IMR-90 (cell line): ENCODE data around the gene CSH2. TPM values are rescaled to one million over a fixed set of nuclear protein-coding genes. Genes with fewer than 3 reads are reported as not detected.
"Not testable (repeated sequence)": the region's sequence is repeated elsewhere in the genome, so short reads cannot be mapped to it uniquely, and the experiment has no call there.

ENCODE experiments used
- ATAC-seq: fragments of 200-7000 bp; cut with Tn5 transposase; 2 replicates; pipeline ENCODE4 v1.9.1; 2020; ENCODE audit warnings: low read depth, mild to moderate bottlenecking, moderate library complexity
- BruUV-seq: library from RNA; stranded (reverse); fragments of 400-500 nt; replicated peaks from 2 replicates; lab custom pipeline; 2021; lab: Mats Ljungman, UMichigan
- CTCF ChIA-PET: fragments of 300-600 bp; formaldehyde crosslinking; extraction: SDS; loops from one replicate; lab custom pipeline; 2021; ENCODE audit warnings: antibody characterized with exemption; lab: Yijun Ruan, JAX
- POLR2A ChIA-PET: fragments of 300-600 bp; sonication (Branson Sonifier 250); formaldehyde crosslinking; loops from one replicate; lab custom pipeline; 2022; ENCODE audit warnings: antibody characterized with exemption; ENCODE audit not compliant: unreplicated experiment; lab: Charles Lee
- DNase-seq: peaks from one replicate; pipeline ENCODE4 v3.0.0; 2013
- H2AFZ ChIP-seq: replicated peaks from 2 replicates; pipeline ENCODE3; 2013; ENCODE audit warnings: low read length, mild to moderate bottlenecking; ENCODE audit not compliant: poor library complexity
- H2AK5ac ChIP-seq: 2 replicates; pipeline ENCODE4 v1.6.1; 2013; ENCODE audit warnings: low read depth, low read length, inconsistent platforms
- H2AK9ac ChIP-seq: replicated peaks from 2 replicates; pipeline ENCODE3; 2013; ENCODE audit warnings: mild to moderate bottlenecking, low read depth, low read length, moderate library complexity; ENCODE audit not compliant: poor library complexity
- H2BK120ac ChIP-seq: 2 replicates; pipeline ENCODE4 v1.6.1; 2013; ENCODE audit warnings: low read depth, low read length, inconsistent platforms
- H2BK15ac ChIP-seq: 3 replicates; pipeline ENCODE4 v1.6.1; 2013; ENCODE audit warnings: low read depth, low read length, inconsistent platforms
- H2BK20ac ChIP-seq: 2 replicates; pipeline ENCODE4 v1.6.1; 2013; ENCODE audit warnings: low read depth, mild to moderate bottlenecking, inconsistent platforms, low read length, moderate library complexity
- H2BK5ac ChIP-seq: 2 replicates; pipeline ENCODE4 v1.6.1; 2013; ENCODE audit warnings: mild to moderate bottlenecking, low read depth, low read length, inconsistent platforms; ENCODE audit not compliant: poor library complexity, severe bottlenecking
- H3K14ac ChIP-seq: replicated peaks from 2 replicates; pipeline ENCODE4 v1.6.1; 2013; ENCODE audit warnings: low read depth, low read length, inconsistent platforms
- H3K18ac ChIP-seq: 2 replicates; pipeline ENCODE4 v1.6.1; 2013; ENCODE audit warnings: low read depth, low read length, control low read depth
- H3K23ac ChIP-seq: 2 replicates; pipeline ENCODE4 v1.6.1; 2013; ENCODE audit warnings: low read depth, low read length, inconsistent platforms
- H3K27ac ChIP-seq: 2 replicates; pipeline ENCODE4 v1.5.1; 2013; ENCODE audit warnings: mild to moderate bottlenecking, control low read depth, low read length; ENCODE audit not compliant: insufficient read depth
- H3K27me3 ChIP-seq: 2 replicates; pipeline ENCODE4 v1.6.1; 2013; ENCODE audit warnings: low read length; ENCODE audit not compliant: control insufficient read depth, insufficient read depth
- H3K36me3 ChIP-seq: 2 replicates; pipeline ENCODE4 v1.6.1; 2013; ENCODE audit warnings: low read length, mixed read lengths; ENCODE audit not compliant: control insufficient read depth, insufficient read depth
- H3K4ac ChIP-seq: 2 replicates; pipeline ENCODE4 v1.6.1; 2013; ENCODE audit warnings: low read depth, low read length, inconsistent platforms
- H3K4me1 ChIP-seq: 2 replicates; pipeline ENCODE4 v1.6.1; 2013; ENCODE audit warnings: low read length, mixed read lengths; ENCODE audit not compliant: control insufficient read depth, insufficient read depth
- H3K4me2 ChIP-seq: 2 replicates; pipeline ENCODE4 v1.6.1; 2013; ENCODE audit warnings: low read depth, mild to moderate bottlenecking, control low read depth, low read length, moderate library complexity
- H3K4me3 ChIP-seq: 2 replicates; pipeline ENCODE4 v1.5.1; 2013; ENCODE audit warnings: low read depth, mild to moderate bottlenecking, control low read depth, low read length, moderate library complexity; ENCODE audit not compliant: insufficient read depth
- H3K56ac ChIP-seq: 2 replicates; pipeline ENCODE4 v1.6.1; 2013; ENCODE audit warnings: low read length, inconsistent platforms; ENCODE audit not compliant: insufficient read depth; ENCODE audit errors: extremely low read depth
- H3K79me1 ChIP-seq, 2 experiments: 2 replicates each; pipeline ENCODE4 v1.6.1; 2013; ENCODE audit warnings: low read length in 2 of 2, inconsistent platforms in 1 of 2, low read depth in 1 of 2
- H3K9ac ChIP-seq: 2 replicates; pipeline ENCODE4 v1.6.1; 2013; ENCODE audit warnings: low read depth, low read length, control low read depth
- H3K9me1 ChIP-seq: 2 replicates; pipeline ENCODE4 v1.6.1; 2013; ENCODE audit warnings: low read length, inconsistent platforms; ENCODE audit not compliant: insufficient read depth
- H3K9me3 ChIP-seq: 2 replicates; pipeline ENCODE4 v1.6.1; 2013; ENCODE audit warnings: low read length; ENCODE audit not compliant: control insufficient read depth, insufficient read depth
- H4K20me1 ChIP-seq: 2 replicates; pipeline ENCODE4 v1.6.1; 2013; ENCODE audit warnings: low read length, inconsistent platforms; ENCODE audit not compliant: insufficient read depth
- H4K5ac ChIP-seq: 2 replicates; pipeline ENCODE4 v1.6.1; 2013; ENCODE audit warnings: mild to moderate bottlenecking, low read depth, low read length, control low read depth
- H4K8ac ChIP-seq, 2 experiments: 2 replicates each; pipeline ENCODE4 v1.6.1; 2013; ENCODE audit warnings: low read depth in 2 of 2, low read length in 2 of 2, control low read depth in 1 of 2, inconsistent platforms in 1 of 2
- H4K91ac ChIP-seq: 2 replicates; pipeline ENCODE4 v1.6.1; 2013; ENCODE audit warnings: low read depth, low read length, inconsistent platforms; ENCODE audit not compliant: insufficient read depth
- WGBS, 2 experiments: methylation state at CpG; one replicate each; pipeline versions ENCODE4 v1.1.5 to v1.1.7; 2013; ENCODE audit warnings: missing lambda C conversion rate in 2 of 2; ENCODE audit not compliant: insufficient read length in 1 of 2; ENCODE audit errors: extremely low coverage in 2 of 2; 5-methylcytosine and 5-hydroxymethylcytosine counted together
- dilution Hi-C: fragments of 300-500 bp; cut with HindIII; formaldehyde crosslinking; loops from one replicate; pipeline ENCODE4 v1.14.3; 2018; ENCODE audit warnings: low sequenced_read_pairs; ENCODE audit not compliant: unreplicated experiment
- in situ Hi-C: fragments of 300-500 bp; cut with MboI; formaldehyde crosslinking; loops from 3 replicates; pipeline ENCODE4 v1.14.3; 2019; ENCODE audit warnings: low sequenced_read_pairs, inconsistent platforms, mixed read lengths
- intact Hi-C: fragments of 100-400 bp; cut with micrococcal nuclease; formaldehyde crosslinking; loops from 2 replicates; pipeline ENCODE4 v1.10.0; 2022
- polyA plus RNA-seq, 3 experiments: library from polyadenylated mRNA; depleted of rRNA; stranded (reverse); fragments of >200 nt; gene quantifications; 2 replicates each; pipeline ENCODE4 v1.2.3, GENCODE V29; 2012; ENCODE audit warnings: low replicate concordance in 1 of 3
- total RNA-seq: library from RNA; depleted of rRNA; stranded (reverse); fragments of >200 nt; gene quantifications from 2 replicates; pipeline ENCODE4 v1.2.3, GENCODE V29; 2012

Gene CSH2
- total and polyA plus RNA-seq, 2 of the 4 experiments (the other 2 are of a cell fraction) = not detected

- dilution Hi-C loops, H3K4me1 ChIP-seq, H3K23ac ChIP-seq, H4K20me1 ChIP-seq, H3K36me3 ChIP-seq, POLR2A ChIA-PET, H3K14ac ChIP-seq, BruUV-seq, H4K8ac ChIP-seq, H3K27ac ChIP-seq, H2BK5ac ChIP-seq, in situ Hi-C loops, H3K79me1 ChIP-seq, H3K9ac ChIP-seq, intact Hi-C loops, H3K4me3 ChIP-seq, H2BK20ac ChIP-seq, H2BK15ac ChIP-seq, H3K4ac ChIP-seq, H4K5ac ChIP-seq, H3K4me2 ChIP-seq, H3K56ac ChIP-seq, H3K18ac ChIP-seq, H2AK5ac ChIP-seq, H2AK9ac ChIP-seq, H2AFZ ChIP-seq, H4K91ac ChIP-seq, H3K9me1 ChIP-seq, H2BK120ac ChIP-seq, H3K9me3 ChIP-seq: not testable (repeated sequence)
- CTCF ChIA-PET = interaction anchor here (0.8 kb wide), 1 partner anchor 20 kb away, joined by 3 read pairs; no protein-coding TSS in a partner anchor
- 0 out of 2 replicates have a peak, but pooled peaks have one; percentile 14 for ATAC-seq
- DNase-seq = peak; percentile 7
- WGBS, 2 experiments = 100% methylated on average over 1 of the region's 6 CpGs; no CpG with 5 or more reads in 1 of the 2 experiments
- peaks cover 25% of the 10 kb centered on the region for H3K27me3 ChIP-seq
Observed at GRCh38 chr17:63898899-63899798, 25.7 kb upstream of the CSH2 start.

DNA sequence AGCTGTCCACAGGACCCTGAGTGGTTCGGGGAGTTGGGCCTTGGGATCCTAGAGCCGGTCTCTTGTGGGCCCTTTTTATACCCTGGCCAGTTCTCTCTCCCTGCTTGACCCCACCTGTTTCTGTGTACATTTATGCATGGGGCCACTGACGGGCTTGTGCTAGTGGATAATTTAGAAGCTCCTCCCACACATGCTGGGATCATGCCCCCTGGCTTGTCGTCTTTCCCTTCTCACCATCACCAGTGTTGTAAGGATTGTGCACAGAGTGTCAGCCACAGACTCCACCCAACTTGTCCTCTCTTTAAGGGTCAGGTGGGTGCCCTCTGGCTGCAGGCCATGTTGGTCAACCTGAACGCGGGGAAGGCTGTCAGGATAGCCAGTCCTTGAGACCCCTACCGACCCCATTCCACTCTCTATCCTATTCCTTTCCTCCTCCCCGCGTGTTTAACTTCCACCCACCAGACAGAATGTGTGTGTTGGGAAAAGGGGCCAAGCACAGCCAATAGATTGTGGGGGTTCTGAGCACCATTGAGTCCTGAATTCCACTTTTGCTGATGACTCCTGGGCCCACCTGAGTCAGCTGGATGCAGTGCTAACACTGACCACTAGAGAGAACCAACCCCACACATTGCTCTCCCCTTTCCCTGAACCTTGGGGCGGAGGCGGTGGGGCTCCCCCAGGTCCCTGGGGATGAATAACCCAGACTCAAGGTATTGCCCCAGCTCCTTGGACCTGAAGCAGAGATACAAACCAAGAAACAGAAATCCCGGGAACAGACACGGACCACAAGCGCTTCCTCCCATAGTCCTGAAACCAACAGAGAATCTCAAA, 23.3 kb upstream of the CSH2 start, which contains the start of gene CSH1:
TSS of gene CSH1 (minus strand) at position 51 of the 831 bp plus-strand sequence. CDS start 63 bp downstream, outside the sequence.
- H3K14ac ChIP-seq, H3K56ac ChIP-seq, H2AK9ac ChIP-seq, H4K8ac ChIP-seq, H3K27ac ChIP-seq, H3K4me1 ChIP-seq, H4K5ac ChIP-seq, CTCF ChIA-PET, intact Hi-C loops, H3K23ac ChIP-seq, H3K9me3 ChIP-seq, H3K9me1 ChIP-seq, H3K36me3 ChIP-seq, ATAC-seq, H2BK20ac ChIP-seq, H2BK15ac ChIP-seq, H3K4ac ChIP-seq, H2BK5ac ChIP-seq, H3K4me3 ChIP-seq, H2AFZ ChIP-seq, H3K4me2 ChIP-seq, DNase-seq, H4K91ac ChIP-seq, dilution Hi-C loops, BruUV-seq, H4K20me1 ChIP-seq, H3K9ac ChIP-seq, H3K79me1 ChIP-seq, H3K18ac ChIP-seq, in situ Hi-C loops, H2BK120ac ChIP-seq, H2AK5ac ChIP-seq: not testable (repeated sequence)
- POLR2A ChIA-PET = interaction anchor here (0.6 kb wide), 1 partner anchor 249 kb away, joined by 6 read pairs; no protein-coding TSS in a partner anchor
- peaks cover 19% of the 10 kb centered on the region for H3K27me3 ChIP-seq
- no CpG with 5 or more reads among the region's 14 CpGs for WGBS, 2 experiments
